Jurkat, Clone E6-1 (cell line): Measurements from ENCODE around the gene WNT7A.

ENCODE experiments used
- DNase-seq: peaks from one replicate; pipeline ENCODE4 v3.0.0-alpha.2; 2011; ENCODE audit warnings: low read depth, low spot score
- H3K4me3 ChIP-seq: 2 replicates; pipeline ENCODE4 v1.5.1; 2011; ENCODE audit warnings: mild to moderate bottlenecking, low read length, control low read depth, moderate library complexity

Gene WNT7A

GRCh38 chr3:13788522-13789424, 91.1 kb downstream of the WNT7A start:
- no peak overlapping the region for H3K4me3 ChIP-seq
- no peak for DNase-seq

DNA sequence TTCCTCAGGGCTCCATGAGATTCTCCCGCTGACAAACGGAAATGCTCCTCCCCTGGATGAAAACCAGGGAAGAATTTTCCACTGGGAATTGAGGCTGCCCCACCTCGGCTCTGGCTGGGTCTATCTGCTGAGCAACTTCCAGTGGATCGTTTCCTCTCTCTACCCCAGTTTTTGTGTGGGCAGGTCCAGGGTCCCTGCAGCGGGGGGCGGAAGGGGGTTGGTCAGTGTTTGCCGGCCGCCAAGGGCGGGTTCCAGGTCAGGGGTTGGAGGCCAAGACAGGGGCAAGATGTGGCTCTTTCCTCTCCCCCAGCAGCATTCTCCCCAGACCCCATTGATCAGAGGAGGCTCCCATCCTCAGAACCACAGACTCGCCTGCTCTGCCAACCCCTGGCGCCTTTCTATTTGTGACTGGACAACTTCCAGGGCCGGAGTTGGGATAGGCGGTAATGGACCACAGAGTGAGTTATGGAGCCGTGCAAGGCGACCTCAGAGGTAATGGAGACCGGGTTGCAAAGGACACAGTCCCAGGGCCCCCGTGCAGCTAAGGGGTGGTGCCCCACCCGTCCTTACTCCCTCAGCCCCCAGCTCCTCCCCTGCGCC, 92.2 kb downstream of the WNT7A start:
- no peak for DNase-seq
- H3K4me3 ChIP-seq: no peak overlapping the region

- no peak overlapping the region for H3K4me3 ChIP-seq
- DNase-seq: no peak
These were observed 93.1 kb downstream of the WNT7A start for GRCh38 chr3:13786811-13787210.

DNA sequence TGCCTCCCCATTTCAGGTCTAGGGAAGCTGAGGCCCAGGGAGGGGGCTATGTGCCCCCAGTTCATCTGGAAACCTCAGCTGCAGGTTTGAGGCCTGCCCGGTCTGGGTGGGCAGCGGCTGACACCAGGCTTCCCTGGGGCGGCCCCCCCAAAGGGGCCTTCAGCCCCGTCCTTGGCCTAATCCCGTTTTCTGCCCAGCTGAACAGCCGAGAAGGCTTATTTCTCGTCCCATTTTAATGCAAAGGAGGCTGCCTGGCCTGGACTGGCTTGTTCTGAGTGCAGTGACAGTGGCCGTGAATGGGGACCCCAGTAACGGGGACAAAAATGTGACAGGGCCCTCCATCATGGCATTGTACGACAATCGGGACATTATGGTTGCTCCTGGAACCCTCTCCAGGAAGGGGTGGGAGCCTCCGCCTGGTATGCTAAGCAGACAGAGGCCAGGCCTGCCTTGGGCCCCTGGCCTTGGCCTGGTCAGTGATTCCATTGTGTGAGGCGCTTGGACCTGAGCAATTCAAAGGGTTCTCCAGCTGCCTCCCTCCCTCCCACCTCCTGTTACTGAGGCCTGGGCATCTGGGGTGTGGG, 93.9 kb downstream of the WNT7A start:
- no peak overlapping the region for H3K4me3 ChIP-seq
- no peak for DNase-seq

DNA sequence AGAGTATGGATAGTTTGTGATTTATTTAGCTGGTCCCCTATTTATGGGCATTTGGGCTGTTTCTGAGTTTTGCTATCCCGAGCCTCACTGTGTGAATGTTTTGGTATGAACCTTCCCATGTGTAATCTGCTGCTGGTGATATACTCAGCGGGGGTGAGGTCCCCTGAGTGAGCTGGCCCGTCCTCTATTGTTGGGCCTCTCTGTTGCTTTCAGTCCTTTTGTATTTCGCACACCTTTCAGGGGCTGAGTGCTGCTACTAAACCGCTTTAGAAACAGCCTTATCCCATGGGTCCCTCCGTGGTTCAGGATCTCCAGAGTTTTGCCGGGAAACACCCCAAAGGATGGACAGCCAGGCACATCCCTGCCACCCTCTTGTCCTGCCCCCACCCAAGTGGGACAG, 94.5 kb downstream of the WNT7A start:
- no peak for DNase-seq

DNA sequence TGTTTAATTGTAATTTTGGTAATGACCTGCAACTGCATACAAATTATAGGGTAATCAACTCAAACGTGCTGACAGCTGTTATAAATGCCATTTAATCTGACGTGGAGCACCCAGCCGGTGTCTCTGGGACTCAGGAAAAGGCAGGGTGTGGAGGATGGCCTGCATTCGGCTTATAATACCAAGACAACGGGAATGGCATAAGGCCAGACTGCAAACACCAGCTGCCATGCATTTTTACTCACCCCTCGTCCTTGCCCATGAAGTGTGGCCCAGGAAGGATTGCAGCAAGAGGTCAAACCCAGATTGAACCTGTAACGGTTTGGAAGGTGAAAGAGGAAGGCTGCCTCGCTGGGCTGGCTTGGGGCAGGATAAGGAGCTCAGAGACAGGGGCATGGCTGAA, 96.4 kb downstream of the WNT7A start:
- no peak overlapping the region for H3K4me3 ChIP-seq
- DNase-seq: no peak

More for the DNA sequence above, 94.5 kb downstream of the WNT7A start:
- H3K4me3 ChIP-seq: no peak overlapping the region

DNA sequence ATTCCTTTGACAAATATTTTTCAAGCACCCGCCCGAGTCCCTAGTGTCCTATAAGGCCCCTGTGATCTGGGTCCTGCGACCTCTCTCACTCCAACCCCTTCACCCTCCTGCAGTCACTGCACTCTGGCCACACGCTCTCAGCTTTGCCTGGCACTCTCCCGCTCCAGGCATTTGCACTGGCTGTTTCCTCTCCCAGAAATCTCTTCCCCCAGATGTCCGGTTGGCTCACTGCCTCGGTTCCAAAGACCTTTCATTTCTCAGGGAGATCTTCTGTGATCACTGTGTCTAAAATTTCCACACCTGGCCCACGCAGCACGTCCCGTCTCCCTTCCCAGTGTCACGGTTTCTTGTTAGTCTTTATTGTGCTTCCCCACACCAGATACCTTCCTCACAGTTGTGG, 97.4 kb downstream of the WNT7A start:
- no peak for DNase-seq
- no peak overlapping the region for H3K4me3 ChIP-seq

DNA sequence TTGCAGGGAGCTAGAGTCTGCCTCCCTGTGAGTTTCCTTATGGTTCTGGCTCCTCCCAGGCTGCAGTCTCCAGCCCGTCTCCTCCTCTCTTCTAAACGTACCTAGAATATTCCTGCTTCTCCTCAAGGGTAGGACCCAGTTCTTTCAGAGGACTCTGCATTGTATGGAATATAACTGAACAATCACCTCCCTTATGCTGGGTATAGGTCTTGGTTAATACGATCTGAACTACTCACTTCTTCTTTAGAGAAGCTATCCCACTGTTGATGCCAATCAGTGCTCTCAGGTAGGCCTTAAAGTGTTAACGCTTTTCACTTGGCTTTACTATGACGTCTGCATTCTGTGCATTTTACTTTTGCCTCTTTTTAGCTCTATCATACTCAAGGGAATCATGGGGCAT, 98.5 kb downstream of the WNT7A start:
- H3K4me3 ChIP-seq: no peak overlapping the region
- DNase-seq: no peak

DNA sequence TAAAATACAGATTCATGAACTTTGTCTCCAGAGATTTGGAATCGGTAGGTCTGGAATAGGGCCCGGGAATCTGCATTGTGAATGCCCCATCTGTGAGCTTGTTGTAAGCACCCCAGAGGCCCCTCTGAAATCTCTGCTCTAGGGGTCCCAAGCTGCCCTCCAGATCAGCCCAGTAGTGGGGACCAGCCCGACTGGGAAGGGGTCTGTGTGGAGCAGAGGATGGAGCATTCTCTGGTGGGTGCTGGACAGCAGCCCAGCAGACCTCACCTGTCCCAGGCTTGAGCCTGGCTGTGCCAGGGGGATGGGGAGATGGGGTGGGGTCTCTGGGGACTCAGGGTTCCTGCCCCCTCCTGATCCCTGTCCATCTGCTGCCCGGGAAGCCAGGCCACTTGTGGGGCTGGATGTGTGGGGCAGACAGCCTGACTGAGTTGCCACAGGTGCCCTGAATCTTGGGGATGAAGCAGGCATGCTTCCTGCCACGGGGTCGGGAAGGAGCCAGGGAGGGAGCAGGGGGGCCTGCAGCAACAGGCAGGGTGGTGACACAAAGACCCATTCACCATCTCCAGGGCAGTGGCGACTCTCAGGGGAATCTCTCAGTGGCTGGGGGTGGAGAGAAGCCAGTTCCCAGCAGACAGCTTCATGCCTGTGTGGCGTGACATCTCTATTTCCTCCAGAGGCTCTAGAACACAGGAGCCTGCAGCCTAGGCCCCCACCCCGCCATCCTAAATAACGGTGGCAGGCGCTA, 99.3 kb downstream of the WNT7A start:
- no peak overlapping the region for H3K4me3 ChIP-seq
- no peak for DNase-seq

DNA sequence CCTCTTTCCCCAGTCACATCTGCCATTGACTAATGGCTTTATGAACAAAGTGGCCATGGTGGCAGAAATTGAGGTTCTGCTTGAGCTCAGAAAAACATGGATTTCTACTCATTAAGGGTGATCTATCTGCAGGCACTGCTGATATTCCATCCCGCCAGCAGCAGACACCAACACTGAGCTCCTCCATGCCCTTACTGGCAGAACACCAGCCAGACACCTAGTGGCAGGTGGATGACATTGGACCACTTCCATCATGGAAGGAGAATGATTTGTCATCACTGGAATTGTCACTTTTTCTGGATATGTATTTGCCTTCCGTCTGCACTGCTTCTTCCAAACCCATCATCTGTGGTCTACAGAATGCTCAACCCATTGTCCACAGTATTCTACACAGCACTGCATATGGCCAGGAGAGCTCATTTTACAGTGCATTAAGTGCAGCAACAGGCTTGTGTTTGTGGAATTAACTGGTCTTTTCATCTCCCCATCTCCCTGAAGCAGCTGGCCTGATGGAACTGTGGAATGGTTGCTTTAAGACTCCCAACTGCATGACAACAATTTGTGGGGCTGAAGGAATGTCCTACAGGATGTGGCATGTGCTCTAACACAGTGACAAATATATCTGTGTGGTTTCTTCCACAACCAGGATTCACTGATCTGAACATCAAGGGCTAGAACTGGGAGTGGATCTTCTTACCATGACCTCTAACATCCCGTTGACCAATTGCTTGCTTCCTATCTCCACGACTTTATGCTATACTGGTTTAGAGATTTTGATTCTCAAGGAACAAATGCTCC, 103.4 kb downstream of the WNT7A start:
- DNase-seq: no peak
- no peak overlapping the region for H3K4me3 ChIP-seq

DNA sequence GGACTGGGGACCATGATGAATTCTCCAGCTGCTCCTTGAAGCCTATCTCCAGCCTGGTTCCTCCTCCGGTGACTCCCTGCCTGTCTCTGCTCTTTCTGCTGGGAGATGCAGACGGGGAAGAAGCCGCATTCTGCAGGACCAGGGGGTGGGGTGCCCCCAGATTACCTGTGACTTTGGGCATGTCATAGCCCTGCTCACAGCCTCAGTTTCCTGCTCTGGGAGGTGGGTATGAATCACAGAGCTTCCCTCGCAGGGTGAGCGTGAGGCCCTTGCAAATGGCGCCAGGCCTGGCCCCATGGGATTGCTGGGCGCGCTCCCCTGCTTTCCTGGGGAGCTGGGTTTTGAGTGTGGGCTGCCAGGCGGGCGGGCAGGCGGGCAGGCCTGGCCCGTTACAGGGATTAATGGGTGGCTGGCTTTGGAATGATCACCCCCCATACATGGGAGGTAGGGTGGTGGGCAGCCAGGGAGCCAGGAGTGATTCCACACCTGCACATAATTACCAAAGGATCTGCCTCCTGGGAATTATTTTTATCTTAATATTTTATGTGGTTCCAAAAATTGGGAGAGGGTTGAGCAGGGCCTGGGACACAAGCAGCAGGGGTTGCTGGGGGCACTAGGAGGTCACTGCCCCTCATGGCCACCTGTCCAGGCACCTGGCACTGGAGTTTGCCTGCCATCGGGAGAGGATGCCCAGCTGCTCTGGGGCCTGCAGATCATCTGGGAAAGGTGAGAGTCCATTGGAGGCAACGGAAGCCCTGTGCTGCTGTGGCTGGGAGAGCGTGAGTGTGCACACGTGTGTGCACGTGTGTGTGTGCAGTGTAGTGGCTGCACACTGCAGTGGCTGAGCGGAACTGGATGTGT, 106.8 kb downstream of the WNT7A start:
- no peak for DNase-seq
- no peak overlapping the region for H3K4me3 ChIP-seq

DNA sequence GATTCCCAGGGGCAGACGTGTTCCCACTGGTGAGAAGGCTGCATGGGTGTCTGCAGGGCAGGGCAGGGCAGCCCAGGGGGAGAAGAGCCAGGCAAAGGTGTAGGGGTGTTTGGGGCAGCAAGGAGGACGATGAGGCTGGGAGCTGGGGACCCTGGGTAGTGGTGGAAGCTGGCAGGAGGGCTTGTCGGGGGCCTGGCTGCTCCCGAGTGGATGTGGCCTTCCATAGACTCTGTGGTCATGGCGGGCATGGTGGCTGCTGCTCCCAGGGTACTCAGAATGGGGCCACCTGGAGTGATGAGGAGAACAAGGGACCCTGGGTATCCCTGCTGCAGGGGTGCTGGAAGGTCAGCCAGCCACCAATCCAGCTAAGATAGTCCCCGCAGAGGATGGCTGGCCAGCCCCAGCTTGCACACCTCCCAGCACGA, 107.5 kb downstream of the WNT7A start:
- no peak for DNase-seq
- H3K4me3 ChIP-seq: no peak overlapping the region

DNA sequence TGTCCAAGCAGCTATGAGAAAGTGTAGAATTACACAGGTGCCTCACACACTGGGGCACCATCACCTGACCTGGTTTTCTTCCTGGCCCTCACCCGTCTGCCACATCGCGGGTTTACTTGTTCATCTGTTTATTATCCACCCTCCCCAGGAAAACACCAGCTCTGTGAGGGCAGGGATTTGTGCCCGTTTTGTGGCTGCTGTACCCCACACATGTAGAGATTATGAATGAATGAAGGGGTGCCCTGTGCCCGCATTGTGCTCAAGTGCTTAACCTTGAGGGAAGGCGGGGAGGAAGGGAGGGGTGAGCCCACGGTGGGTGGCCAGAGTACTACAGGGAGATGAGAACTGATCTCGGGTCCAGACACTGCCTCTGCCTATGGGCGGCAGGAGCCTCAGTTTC, 108.4 kb downstream of the WNT7A start:
- H3K4me3 ChIP-seq: no peak overlapping the region
- DNase-seq: no peak

- peak; percentile 44 for DNase-seq
These were observed 109.4 kb downstream of the WNT7A start for GRCh38 chr3:13770170-13771169.

DNA sequence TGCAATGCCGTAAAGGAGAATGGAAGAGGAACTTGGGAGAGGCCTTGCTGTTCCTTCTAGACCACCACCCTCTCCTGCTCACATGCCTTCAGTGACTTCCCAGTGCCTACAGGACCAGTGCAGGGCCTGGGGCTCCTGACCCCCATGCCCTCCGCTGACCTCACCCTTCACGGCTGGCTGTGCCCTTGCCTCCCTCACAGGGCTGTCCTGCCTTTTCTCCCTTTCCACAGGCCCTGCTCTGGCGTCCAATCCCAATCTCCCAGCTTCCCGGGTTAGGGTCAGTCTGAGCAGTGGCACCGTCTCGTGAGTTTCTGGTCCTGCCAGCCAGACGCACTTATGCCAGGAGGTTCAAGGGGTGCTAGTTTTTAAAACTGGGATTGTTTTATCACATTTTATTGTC, 110.4 kb downstream of the WNT7A start:
- no peak overlapping the region for H3K4me3 ChIP-seq
- no peak for DNase-seq

More at GRCh38 chr3:13770170-13771169, 109.4 kb downstream of the WNT7A start:
- no peak overlapping the region for H3K4me3 ChIP-seq

- no peak for DNase-seq
These were observed 111.4 kb downstream of the WNT7A start for GRCh38 chr3:13768453-13768852.

DNA sequence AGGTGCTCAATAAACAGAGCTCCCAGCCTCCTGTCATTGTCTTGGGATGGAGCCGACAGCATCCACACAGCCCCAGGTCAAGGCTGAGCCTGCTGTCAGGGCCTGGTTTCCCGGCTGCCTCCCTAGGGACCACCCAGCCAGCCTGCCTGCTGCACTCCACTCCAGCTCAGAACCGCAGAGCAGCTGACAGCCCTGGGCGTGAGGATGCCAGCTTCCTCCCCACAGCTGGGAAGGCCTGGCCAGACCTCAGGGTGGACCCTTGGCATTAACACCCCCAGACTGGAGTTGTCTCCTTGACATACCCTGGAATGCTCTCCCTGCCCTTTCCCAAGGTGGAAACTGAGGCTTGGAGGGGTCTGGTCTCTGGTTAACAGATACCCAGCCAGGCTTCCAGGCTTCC, 112.0 kb downstream of the WNT7A start:
- DNase-seq: no peak
- no peak overlapping the region for H3K4me3 ChIP-seq

More at GRCh38 chr3:13768453-13768852, 111.4 kb downstream of the WNT7A start:
- no peak overlapping the region for H3K4me3 ChIP-seq
